Liver (tissue), 3 donors: ENCODE measurements around the gene AMMECR1.

ENCODE experiments used
- EGR1 ChIP-seq, 2 donors: IDR thresholded peaks; 2 replicates each; pipeline ENCODE4 v1.6.1; 2016 to 2018; ENCODE audit warnings: antibody characterized with exemption in 2 of 2, low read depth in 2 of 2
- FOXA1 ChIP-seq: IDR thresholded peaks from 2 replicates; pipeline ENCODE4 v1.6.1; 2016; ENCODE audit warnings: antibody characterized with exemption
- GABPA ChIP-seq, 2 donors: IDR thresholded peaks in 1 of 2; conservative IDR thresholded peaks in 1 of 2; 2 replicates each; pipeline ENCODE4 v1.6.1; 2016; ENCODE audit warnings: antibody characterized with exemption in 2 of 2, mild to moderate bottlenecking in 1 of 2, moderate library complexity in 1 of 2
- HNF4A ChIP-seq, 2 donors: conservative IDR thresholded peaks; 2 replicates each; pipeline ENCODE4 v1.6.1; 2016; ENCODE audit warnings: antibody characterized with exemption in 2 of 2, mild to moderate bottlenecking in 2 of 2
- JUND ChIP-seq, 2 donors: IDR thresholded peaks; 2 replicates each; pipeline ENCODE4 v1.6.1; 2016; ENCODE audit warnings: antibody characterized with exemption in 2 of 2
- NR2F2 ChIP-seq: IDR thresholded peaks from 2 replicates; pipeline ENCODE4 v1.6.1; 2016; ENCODE audit warnings: antibody characterized with exemption
- RAD21 ChIP-seq, 2 donors: IDR thresholded peaks; 2 replicates each; pipeline ENCODE4 v1.6.1; 2016; ENCODE audit warnings: antibody characterized with exemption in 2 of 2, mild to moderate bottlenecking in 2 of 2
- SP1 ChIP-seq: IDR thresholded peaks from 2 replicates; pipeline ENCODE4 v1.6.1; 2018; ENCODE audit warnings: antibody characterized with exemption, mild to moderate bottlenecking
- TAF1 ChIP-seq: conservative IDR thresholded peaks from 2 replicates; pipeline ENCODE4 v1.6.1; 2016; ENCODE audit warnings: antibody characterized with exemption, mild to moderate bottlenecking
- YY1 ChIP-seq: IDR thresholded peaks from 2 replicates; pipeline ENCODE4 v1.6.1; 2016; ENCODE audit warnings: antibody characterized with exemption, mild to moderate bottlenecking
- TF ChIP-seq, protein P1 (sequence below): fragments of 150-350 bp; IDR thresholded peaks from 2 replicates; pipeline ENCODE4 v1.5.1; 2017; ENCODE audit warnings: improper control_type of control experiment, low read depth, low read length; ENCODE audit not compliant: missing input control
- TF ChIP-seq, protein P2 (sequence below): IDR thresholded peaks from 2 replicates; pipeline ENCODE4 v1.6.1; 2016; ENCODE audit warnings: antibody characterized with exemption
- TF ChIP-seq, protein P3 (sequence below): IDR thresholded peaks from 2 replicates; pipeline ENCODE4 v1.6.1; 2016; ENCODE audit warnings: antibody characterized with exemption, mild to moderate bottlenecking
- TF ChIP-seq, protein P4 (sequence below): IDR thresholded peaks from 2 replicates; pipeline ENCODE4 v1.6.1; 2016; ENCODE audit warnings: antibody characterized with exemption
- donor health status: healthy.
- donor health status: healthy.

DNA sequence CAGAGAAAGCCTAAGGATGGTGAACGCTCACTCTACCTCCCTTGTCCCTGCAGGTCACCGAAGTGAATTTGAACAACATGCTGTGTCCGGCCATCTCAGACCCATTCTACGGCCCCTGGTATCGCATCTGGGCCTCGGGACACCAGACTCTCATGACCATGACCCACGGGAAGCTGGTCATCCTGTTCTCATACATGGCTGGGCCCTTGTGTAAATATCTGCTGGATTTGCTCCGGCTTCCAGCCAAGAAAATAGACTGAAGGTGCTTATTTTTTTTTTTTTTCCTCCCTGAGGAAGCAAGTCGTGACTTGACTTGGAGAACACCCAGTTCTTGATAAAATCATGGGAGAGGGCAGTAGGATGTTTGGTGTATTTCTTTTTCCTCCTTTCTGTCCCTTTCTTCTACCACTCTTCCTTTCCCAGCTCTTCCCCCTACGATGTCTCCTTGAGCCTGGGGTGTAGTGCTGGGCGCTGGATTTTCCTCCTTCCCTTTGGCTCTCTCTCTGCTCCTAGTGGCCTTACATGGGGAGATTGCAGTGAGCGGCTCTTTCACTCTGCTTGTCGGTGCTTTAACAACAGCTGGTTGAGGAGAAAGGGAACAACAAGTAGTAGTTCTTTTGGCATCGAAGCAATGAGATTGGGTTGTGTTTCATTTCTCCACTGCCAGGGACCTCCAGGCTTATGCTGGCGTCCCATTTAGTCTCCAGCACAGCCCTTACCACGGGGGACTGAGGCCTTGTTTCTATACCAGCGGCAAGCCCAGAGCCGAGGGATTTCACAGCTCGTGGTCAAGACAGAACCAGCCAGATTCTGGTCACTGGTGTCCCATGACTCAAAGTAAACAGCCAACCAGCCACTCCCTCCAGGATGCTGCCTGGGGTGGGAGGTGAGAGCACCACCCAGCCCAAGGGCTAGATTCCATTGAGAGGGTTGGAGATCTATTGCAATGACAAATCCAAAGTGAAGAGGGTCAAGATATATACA, 144.4 kb downstream of the AMMECR1 start:
- TF ChIP-seq, protein P1, sequence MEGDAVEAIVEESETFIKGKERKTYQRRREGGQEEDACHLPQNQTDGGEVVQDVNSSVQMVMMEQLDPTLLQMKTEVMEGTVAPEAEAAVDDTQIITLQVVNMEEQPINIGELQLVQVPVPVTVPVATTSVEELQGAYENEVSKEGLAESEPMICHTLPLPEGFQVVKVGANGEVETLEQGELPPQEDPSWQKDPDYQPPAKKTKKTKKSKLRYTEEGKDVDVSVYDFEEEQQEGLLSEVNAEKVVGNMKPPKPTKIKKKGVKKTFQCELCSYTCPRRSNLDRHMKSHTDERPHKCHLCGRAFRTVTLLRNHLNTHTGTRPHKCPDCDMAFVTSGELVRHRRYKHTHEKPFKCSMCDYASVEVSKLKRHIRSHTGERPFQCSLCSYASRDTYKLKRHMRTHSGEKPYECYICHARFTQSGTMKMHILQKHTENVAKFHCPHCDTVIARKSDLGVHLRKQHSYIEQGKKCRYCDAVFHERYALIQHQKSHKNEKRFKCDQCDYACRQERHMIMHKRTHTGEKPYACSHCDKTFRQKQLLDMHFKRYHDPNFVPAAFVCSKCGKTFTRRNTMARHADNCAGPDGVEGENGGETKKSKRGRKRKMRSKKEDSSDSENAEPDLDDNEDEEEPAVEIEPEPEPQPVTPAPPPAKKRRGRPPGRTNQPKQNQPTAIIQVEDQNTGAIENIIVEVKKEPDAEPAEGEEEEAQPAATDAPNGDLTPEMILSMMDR = no peak
- TF ChIP-seq JUND (IDR thresholded peaks at IDR 0.05) = no peak
- no peak for TF ChIP-seq FOXA1
- no peak for TF ChIP-seq HNF4A (conservative IDR thresholded peaks at IDR 0.05)
- TF ChIP-seq, protein P2, sequence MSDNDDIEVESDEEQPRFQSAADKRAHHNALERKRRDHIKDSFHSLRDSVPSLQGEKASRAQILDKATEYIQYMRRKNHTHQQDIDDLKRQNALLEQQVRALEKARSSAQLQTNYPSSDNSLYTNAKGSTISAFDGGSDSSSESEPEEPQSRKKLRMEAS = no peak
- TF ChIP-seq TAF1 = no peak
- TF ChIP-seq NR2F2 = no peak
- no peak for TF ChIP-seq RAD21 (IDR thresholded peaks at IDR 0.05)
- TF ChIP-seq, protein P3, sequence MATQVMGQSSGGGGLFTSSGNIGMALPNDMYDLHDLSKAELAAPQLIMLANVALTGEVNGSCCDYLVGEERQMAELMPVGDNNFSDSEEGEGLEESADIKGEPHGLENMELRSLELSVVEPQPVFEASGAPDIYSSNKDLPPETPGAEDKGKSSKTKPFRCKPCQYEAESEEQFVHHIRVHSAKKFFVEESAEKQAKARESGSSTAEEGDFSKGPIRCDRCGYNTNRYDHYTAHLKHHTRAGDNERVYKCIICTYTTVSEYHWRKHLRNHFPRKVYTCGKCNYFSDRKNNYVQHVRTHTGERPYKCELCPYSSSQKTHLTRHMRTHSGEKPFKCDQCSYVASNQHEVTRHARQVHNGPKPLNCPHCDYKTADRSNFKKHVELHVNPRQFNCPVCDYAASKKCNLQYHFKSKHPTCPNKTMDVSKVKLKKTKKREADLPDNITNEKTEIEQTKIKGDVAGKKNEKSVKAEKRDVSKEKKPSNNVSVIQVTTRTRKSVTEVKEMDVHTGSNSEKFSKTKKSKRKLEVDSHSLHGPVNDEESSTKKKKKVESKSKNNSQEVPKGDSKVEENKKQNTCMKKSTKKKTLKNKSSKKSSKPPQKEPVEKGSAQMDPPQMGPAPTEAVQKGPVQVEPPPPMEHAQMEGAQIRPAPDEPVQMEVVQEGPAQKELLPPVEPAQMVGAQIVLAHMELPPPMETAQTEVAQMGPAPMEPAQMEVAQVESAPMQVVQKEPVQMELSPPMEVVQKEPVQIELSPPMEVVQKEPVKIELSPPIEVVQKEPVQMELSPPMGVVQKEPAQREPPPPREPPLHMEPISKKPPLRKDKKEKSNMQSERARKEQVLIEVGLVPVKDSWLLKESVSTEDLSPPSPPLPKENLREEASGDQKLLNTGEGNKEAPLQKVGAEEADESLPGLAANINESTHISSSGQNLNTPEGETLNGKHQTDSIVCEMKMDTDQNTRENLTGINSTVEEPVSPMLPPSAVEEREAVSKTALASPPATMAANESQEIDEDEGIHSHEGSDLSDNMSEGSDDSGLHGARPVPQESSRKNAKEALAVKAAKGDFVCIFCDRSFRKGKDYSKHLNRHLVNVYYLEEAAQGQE = no peak
- TF ChIP-seq YY1 = no peak
- TF ChIP-seq SP1 = no peak
- TF ChIP-seq, protein P4, sequence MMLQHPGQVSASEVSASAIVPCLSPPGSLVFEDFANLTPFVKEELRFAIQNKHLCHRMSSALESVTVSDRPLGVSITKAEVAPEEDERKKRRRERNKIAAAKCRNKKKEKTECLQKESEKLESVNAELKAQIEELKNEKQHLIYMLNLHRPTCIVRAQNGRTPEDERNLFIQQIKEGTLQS = no peak
- no peak for TF ChIP-seq GABPA (IDR thresholded peaks at IDR 0.05 in 1 of 2, conservative IDR thresholded peaks at IDR 0.05 in 1 of 2)
- TF ChIP-seq EGR1 (IDR thresholded peaks at IDR 0.05; ENCODE audit: low read depth in 2 of 2) = no peak
